GM21786 (cell line): ENCODE data around the gene NEMP1.
"Not testable (repeated sequence)": the region's sequence is repeated elsewhere in the genome, so short reads cannot be mapped to it uniquely, and the experiment has no call there.

Experiments used
- ATAC-seq: cut with Tn5 transposase; IDR thresholded peaks from one replicate; pipeline ENCODE4 v1.9.1; 2021; ENCODE audit not compliant: unreplicated experiment

The NEMP1 gene, protein sequence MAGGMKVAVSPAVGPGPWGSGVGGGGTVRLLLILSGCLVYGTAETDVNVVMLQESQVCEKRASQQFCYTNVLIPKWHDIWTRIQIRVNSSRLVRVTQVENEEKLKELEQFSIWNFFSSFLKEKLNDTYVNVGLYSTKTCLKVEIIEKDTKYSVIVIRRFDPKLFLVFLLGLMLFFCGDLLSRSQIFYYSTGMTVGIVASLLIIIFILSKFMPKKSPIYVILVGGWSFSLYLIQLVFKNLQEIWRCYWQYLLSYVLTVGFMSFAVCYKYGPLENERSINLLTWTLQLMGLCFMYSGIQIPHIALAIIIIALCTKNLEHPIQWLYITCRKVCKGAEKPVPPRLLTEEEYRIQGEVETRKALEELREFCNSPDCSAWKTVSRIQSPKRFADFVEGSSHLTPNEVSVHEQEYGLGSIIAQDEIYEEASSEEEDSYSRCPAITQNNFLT

DNA sequence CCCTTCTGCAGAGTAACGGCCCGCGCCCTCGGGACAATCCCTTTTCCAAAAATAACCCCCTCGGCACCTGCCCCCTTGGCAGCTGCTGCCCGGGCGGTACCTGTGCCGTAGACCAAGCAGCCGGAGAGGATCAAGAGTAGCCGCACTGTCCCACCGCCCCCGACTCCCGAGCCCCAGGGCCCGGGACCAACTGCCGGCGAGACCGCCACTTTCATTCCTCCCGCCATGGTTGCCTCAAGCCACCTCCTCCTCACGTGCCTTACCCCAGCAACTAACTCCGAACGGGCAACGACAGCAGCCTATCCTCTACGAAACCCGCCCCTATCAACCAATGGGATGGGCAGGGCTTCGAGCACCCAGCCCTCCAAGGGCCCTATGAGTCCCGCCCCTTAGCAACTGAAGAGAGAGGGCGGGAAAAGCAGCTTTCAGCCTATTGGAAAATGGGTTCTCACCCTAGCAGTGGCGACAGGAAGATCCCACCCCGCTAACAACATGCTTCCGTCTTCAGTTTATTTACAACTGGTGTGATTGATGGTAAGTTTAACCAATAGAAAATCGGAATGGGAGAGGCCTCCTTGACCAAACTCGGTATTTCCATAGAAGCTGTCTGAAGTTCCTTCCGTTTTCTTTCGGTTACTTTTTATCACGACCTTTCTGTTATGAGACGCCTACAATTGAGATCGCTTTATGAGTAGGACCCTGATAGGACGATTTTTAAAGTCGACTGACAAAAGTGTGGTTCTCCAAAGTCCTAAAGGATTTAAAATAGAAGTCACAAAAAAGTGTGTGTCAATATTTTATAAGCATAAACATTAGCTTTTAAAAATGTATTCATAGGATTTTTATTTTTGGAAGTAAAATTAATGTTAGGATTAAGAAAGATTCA, at the start of gene NEMP1:
NEMP1 (minus strand) TSS at position 273 of the 886 bp plus-strand sequence; CDS start at position 227, 46 bp downstream.
- ATAC-seq = peak; percentile 96

DNA sequence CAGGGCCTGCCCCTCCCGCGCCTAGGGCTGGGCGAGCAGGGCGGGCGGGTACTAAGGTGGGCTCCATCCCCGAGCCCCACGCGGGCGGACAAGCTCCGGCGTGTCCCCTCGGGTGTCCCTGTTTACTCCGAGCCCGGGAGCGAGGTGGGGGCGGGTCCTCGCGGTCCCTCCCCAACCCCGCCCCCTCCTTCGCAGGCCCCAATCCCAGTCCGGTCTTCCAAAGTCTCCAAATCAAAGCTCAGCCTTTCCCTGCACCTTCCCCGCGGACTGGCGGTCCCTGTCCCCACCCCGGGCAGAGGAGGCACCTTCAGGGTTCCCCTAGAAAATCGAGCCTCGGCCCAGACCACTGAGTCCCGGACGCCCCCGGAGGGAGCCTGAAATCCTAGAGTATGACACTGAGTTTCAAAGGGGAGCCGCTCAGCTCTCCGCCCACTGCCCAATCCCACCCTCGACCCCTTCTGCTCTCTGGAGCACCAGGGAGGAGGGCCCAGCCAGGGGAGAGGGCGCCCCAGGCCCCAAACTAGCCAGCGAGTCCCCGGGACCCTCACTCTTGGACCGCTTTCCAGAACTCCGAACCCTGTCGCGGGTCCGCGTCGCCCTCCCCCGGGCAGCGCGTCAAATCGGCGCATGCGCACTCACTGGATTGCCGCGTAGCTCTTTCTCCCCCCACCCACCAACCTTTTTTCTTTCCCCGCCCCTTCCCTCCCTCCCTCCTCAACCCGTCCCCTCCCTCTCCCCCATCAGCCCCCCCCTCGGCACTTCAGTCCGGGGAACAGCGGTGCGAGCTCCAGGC, 49.3 kb upstream of the NEMP1 start, which contains the start of gene LRP1:
LRP1 (plus strand) TSS at position 758 of the 793 bp plus-strand sequence. CDS start 482 bp downstream, outside the sequence.
- peak; percentile 32 for ATAC-seq

DNA sequence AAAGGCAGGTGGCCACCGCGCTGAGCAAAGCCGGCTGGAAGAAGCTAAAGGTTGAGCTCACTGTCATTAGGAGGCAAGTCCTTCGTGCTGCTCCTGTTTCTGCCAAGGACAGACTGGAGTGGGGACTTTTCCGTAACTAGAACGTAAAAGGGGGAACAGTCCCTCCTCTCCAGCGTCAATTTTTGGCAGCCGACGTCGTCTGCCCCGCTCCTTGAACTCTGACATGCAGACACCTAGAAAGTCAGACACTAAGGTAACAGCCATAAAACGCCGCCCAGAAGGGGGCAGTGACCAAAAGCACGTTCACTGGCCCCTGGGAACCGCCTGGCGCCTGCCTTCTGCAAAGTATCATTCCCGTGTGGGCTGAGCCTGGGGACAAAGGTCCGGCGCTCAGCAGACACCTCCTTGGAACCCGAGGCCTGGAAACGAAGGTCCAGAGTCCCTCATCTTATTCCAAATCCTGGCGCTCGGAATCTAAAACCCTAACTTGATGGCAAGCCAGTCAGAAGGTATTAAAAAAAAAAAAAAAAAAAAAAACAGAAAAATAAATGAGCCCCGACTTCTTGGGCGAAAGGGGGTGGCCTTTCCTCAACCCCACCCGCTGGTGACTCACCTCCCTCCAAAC, 48.6 kb upstream of the NEMP1 start:
- peak; percentile 36 for ATAC-seq

DNA sequence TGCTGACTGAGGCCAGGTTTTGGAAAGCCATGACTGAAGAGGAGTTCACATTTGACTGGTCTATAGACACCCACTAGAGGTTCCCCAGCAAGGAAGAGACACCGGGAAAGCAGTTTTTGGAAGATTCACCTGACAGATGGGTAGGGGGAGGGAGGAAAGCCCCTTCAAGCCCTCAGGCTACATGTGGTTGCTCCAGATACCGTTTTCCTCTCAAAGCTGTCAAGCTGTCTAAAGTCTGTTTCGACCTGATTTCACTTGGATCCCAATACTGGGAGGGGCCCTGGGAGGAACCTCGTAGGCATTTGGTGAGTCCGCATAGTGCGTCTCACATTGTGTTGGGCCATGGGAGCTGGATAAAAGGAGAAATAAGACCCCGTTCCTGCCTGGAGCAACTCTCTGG, 48.0 kb upstream of the NEMP1 start:
- ATAC-seq = no peak

DNA sequence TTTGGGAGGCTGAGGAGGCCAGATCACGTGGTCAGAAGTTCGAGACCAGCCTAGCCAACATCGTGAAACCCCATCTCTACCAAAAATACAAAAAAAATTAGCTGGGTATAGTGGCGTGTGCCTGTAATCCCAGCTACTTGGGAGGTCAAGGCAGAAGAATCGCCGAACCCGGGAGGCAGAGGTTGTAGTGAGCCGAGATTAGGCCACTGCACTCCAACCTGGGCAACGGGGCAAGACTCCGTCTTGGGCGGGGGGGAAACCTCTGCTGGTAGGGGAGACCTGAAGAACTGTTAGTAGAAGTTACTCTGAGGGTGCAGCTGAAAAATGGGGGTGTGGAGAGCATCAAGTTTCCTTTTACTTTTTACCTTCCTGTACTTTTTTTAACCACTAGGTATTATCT, 47.5 kb upstream of the NEMP1 start:
- ATAC-seq = no peak

DNA sequence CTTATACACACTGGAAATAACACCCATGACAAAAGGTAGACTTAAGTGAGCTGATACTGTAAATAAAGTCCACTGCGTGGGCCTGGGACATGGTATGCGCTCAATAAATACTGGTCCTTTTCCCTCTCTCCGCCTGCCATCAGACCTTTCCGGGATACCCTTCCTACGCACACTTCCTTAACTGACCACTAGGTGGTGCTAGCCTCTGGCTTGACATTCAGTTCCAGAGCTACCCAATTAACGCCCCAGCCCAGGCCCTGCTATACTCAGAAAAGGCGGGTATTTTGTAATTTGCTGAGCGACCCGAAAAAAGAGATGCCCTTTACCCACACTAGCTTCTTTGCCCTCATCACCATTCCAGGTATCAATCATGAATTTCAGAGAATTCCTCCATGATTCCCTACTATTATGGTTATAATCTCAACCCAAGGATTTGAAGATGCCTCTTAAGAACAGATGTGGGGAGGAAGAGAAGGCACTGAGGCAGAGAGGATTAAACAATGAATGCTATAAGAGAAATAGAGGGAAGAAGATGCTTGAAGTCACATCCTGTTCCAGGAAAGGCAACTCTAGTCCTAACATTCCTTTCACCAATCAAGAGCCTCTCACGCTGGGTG, 45.8 kb upstream of the NEMP1 start:
- ATAC-seq = peak; percentile 42

DNA sequence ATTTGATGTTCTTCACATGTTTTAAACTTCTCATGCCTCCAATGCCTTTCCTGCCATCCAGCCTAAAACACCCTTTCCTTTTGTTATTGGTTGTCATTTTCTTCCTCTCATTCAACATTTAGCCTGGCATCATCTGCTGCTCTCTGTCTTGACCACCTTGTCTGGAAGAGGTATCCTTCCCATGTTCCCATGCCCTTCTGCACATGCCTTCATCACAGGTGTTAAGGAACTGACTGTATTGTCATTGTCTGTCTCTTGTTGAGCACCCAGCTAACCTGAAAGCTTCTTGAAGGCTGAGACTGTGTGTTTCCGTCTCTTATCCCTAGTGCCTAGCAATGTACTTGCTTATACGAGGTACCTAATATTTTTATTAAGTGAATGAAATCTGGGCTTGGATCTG, 45.2 kb upstream of the NEMP1 start:
- no peak for ATAC-seq

DNA sequence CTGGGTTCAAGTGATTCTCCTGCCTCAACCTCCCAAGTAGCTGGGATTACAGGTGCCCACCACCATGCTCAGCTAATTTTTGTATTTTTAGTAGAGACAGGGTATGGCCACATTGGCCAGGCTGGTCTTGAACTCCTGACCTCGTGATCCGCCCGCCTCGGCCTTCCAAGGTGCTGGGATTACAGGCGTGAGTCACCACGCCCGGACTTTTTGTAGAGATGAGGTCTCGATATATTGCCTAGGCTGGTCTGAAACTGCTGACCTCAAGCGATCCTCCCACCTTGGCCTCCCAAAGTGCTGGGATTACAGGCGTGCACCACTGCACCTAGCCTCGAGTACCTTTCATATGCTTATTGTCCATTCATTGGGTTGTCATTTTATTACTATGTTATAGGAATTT, 42.1 kb upstream of the NEMP1 start:
- ATAC-seq = not testable (repeated sequence)

DNA sequence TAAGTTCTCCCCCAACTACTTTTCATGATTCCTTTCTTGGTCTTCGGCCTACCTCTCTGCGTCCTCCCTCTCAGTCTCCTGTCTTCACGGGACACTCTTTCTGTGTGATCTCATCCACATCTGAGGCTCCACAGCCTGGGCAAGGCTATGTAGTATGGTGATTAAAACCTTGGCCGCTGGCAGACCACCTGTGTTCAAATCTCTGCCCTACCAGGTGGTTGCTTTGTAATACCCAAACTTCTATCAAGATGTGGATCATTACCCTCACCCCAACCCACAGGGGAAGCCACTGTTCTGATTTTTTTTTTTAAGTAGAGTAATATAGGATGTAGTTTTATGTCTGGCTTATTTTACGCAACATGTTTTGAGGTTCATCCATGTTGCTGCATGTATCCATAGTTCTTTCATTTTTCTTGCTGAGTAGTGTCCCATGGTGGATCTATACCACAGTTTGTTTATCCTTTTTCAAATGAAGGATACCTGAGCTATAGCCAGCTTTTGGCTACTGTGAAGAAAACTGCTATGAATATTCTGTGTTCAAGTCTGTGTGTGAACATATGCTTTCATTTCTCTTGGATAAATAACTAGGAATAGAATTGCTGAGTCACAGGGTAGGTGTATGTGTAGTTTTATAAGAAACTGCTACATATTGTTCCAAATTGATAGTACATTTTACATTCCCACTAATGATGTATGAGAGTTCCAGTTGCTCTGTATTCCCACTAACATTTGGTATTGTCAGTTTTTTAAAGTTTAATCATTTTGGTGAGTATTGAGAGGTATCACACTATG, 40.9 kb upstream of the NEMP1 start:
- ATAC-seq = no peak

DNA sequence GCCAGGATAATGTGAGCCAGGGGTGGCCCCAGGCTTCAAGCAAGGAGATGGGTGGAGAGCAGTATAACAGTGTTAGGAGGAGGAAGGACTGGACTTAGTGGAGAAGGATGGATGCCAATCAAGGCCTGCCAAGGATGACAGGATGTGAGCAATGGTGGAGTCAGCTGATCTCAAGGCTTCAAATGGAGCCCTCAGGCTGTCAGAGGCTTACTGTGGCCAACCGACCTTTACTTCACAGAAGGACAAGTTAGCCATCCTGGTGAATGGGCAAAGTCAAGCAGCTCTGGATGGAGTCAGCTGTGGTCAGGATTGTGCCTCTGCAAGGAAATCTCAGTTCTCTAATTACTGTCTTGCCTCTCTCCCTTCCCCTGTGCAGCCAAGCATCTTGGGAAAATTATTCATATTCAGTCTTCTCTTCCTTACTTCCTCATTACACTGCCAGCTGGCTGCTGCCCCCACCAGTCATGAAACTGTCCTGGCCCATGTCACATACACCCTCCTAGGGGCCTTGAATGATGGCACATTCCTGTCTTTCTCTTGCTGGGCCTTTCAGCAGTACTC, 40.2 kb upstream of the NEMP1 start:
- no peak for ATAC-seq

DNA sequence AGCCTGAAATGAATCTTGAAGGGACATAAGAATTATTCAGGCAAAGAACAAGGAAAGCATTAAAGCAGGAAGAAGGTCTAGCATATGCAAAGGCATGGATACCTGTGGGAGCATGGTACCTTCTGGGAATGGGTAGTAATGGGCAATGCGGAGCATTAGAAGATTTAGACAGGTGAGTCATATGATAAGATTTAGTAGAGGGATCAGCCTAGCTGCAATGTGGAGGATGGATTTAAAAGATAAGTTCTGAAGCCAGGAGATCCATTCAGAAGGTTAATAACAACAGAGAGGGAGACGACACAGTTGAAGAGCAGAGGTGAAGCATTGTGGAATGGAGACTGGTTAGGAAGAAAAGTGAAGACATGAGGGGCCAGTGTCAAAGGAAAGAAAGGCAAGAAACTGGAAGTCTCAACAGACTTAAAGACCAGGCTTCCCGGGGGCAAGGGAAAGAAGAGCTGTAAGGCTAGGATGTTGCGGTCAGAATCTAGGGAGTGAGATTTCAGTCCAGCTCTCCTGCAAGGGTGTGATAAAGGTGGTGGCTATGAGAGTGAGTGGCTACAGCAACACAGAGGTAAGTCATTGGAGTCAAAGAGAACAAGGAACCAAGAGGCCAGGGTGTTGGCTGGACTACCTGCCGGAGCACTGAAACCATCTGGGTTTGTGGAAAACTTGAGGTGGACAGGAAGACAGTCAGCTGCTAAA, 38.1 kb upstream of the NEMP1 start:
- ATAC-seq = no peak

DNA sequence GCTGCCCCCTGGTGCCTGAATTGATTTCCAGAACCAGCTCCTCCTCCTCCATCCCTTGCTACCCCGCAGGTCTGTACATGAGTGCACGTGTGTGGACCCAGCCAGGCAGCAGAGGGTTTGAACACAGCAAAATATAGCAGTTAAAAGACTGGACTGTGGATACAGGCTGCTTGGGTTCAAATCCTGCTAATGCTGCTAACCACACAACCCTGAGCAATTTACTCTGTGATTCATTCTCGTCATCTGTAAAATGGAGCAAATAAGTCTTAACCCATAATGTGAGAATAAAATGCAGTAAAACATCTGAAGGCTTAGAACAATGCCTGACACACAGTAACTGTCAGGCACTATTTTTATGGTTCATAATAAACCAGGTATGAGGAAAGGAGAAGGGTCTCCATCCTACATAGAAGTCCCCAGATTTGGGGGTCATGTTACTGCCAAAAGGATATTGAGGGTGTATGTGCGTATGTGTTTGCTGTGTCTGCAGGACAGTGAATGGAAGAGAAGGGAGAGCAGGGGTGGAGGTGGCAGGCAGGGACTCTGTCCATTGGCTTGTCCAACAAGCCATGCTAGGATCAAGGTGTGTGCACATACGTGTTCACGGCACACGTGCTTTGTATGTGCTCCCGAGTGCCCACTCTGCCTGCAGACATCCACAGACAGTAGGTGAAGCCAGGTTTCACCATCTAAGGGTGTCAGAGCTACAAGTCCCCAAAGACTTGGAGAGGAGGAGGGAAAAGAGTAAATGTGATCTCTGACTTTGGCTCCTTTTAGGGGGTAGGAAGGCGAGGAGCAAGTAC, 34.1 kb upstream of the NEMP1 start:
- peak; percentile 52 for ATAC-seq

DNA sequence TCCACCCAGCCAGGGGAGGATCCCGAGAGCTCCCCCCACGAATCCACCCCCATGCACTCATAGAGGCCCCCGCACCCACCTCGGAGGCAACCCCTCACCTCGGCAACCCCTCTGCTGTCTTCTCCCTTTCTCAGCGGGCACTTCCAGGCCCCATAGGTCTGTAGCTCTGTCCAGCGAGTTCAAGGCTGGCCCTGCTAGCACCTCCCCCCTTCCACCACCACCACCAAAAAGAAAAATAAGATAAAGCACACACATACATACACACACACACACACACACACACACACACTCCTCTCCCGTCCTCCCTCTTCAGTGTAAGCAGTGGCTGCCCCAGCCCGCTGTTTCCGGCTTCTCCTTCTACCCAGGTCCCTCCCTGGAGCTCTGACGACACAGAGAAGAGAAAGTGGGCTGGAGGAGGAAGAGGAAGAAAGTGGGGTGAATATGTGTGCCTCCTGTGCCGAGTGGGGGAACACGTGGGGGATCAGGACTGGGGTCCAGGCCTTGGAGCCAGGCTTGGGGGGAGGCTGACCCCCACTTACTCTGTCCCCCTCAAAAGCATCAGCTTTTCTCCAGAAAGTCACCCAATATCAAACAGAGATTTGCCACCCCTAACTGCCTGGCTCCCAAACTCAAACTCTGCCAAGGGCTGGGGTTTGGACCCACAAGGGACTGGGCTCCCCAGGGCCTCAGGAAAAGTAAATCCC, 32.6 kb upstream of the NEMP1 start, which contains the start of gene STAT6:
STAT6 (minus strand) TSS at position 332 of the 704 bp plus-strand sequence. CDS start 3,084 bp downstream, outside the sequence.
- peak; percentile 57 for ATAC-seq

DNA sequence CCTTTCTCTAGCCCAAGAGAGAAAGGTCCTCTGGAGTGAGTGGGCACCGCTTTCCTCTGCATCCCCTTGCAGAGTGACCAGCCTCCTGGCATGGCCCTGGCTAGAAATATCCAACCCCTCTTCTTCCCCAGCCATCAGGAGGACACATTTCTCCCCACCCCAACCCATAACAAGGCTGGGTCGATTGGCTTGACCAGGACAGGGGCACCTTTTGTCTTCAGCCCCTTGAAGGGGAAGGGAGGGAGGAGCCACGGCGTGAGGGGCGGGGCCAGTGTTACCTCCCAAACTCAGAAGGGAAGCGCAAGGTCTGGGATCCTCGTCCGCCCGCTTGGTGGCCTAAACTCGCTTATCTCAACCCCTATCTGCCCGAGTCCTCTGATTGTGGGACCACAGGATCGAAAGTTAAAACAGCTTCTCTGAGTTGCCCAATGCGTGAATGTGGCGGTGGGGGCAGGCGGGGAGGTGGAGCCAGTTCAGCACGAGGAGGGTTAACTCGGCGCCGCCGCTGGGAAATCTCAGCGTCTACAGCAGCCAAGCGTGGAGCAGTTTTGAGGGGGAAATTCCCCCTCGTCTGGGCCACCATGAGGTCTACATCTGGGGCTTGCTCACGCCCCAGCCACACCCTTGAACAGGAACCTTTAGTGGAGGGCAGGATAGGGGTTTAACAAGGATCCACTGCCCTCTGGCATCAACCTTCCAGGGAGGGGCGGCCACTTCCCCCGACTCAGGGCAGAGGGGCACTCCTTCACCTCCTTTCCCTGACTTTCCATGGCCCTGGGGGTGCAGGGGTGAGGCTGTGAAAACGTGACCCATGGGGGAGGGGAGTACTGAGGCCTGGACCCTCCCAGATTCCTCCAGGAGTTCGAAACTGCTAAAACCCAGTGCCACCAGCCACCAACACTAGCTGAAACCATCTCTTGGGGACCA, 31.8 kb upstream of the NEMP1 start:
- peak; percentile 41 for ATAC-seq

DNA sequence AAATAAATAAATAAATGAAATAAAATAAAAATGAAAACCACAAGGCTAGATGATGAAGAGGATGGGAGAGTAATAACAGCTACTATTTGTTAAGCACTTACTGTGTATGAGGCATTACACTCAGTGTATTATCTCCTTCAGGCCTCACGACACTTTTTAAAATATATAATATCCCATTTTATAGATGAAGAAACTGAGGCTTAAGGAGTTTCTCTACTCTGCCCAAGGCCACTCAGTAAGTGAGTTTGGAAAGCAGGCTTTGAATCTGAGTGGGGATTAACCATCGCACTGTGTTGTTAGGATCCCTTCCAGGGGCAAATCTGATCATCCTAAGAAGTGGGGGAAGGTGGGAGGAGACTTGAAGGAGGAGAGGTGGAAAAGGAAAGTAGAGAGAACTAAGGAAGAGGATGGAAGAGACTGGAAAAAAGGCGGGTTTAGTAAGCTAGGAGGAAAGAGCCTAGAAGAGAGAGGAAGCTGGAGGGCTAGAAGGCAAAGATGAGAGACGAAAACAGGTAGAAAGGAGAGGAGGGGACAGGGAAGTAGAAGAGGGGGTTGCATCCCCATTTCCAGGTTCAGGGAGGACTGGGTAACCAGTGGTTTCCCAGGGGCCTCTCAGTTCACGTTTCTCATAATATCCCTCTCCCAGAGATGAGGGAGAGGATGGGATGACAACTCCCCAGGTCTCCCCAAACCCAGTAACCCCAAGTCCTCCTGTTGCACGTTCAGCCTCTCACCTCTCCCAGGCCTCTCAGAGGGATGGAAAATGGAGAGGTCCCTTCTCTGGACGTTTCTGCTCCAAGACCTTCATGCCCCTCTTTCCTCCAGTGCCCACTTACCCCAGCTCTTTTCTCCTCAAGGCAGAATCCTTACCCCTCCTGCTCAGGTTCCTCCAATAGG, 30.9 kb upstream of the NEMP1 start:
- no peak for ATAC-seq
